ENCODE measurements around the gene GABBR2.

Gene GABBR2

GRCh38 chr9:98369471-98369870 is 339.3 kb downstream of the GABBR2 start:
- Mint-ChIP-seq H3K4me3 (no peak overlapping the region), H3K9me3 (peaks cover 8% of the 10 kb centered on the region), H3K27ac (no peak overlapping the region), H3K36me3 (ENCODE audit: low read depth) (no peaks in the 10 kb centered on the region), H3K27me3 (ENCODE audit: low read depth) (peaks cover 9% of the 10 kb centered on the region), H3K4me1 (peaks cover 14% of the 10 kb centered on the region)
- TF ChIP-seq, protein P1, sequence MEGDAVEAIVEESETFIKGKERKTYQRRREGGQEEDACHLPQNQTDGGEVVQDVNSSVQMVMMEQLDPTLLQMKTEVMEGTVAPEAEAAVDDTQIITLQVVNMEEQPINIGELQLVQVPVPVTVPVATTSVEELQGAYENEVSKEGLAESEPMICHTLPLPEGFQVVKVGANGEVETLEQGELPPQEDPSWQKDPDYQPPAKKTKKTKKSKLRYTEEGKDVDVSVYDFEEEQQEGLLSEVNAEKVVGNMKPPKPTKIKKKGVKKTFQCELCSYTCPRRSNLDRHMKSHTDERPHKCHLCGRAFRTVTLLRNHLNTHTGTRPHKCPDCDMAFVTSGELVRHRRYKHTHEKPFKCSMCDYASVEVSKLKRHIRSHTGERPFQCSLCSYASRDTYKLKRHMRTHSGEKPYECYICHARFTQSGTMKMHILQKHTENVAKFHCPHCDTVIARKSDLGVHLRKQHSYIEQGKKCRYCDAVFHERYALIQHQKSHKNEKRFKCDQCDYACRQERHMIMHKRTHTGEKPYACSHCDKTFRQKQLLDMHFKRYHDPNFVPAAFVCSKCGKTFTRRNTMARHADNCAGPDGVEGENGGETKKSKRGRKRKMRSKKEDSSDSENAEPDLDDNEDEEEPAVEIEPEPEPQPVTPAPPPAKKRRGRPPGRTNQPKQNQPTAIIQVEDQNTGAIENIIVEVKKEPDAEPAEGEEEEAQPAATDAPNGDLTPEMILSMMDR (IDR thresholded peaks at IDR 0.05; ENCODE audit: unreplicated experiment in 3 of 3): no peak

DNA sequence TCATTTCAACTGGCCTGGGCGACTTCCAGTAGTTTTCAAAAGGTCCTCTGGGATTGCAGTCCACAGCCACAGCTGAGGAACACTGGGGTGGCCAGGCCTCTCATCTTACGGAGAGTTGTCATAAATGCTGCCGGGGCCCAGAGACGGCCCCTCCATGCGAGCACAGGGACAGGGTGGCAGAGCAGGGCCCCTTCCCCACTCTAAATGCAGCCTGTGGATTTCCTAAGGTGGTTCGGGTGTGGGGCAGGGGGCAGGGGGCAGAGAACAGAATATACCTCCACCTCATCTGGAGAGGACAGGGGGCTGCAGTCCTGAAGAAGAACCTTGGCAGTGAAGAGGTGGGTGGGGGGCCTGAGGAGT is 339.7 kb downstream of the GABBR2 start:
- Mint-ChIP-seq H3K36me3 (ENCODE audit: low read depth) (no peaks in the 10 kb centered on the region), H3K27me3 (ENCODE audit: low read depth) (peaks cover 9% of the 10 kb centered on the region), H3K9me3 (peaks cover 8% of the 10 kb centered on the region), H3K27ac (no peak overlapping the region), H3K4me1 (peaks cover 14% of the 10 kb centered on the region), H3K4me3 (no peak overlapping the region)
- TF ChIP-seq, protein P1 (IDR thresholded peaks at IDR 0.05; ENCODE audit: unreplicated experiment in 3 of 3): no peak

DNA sequence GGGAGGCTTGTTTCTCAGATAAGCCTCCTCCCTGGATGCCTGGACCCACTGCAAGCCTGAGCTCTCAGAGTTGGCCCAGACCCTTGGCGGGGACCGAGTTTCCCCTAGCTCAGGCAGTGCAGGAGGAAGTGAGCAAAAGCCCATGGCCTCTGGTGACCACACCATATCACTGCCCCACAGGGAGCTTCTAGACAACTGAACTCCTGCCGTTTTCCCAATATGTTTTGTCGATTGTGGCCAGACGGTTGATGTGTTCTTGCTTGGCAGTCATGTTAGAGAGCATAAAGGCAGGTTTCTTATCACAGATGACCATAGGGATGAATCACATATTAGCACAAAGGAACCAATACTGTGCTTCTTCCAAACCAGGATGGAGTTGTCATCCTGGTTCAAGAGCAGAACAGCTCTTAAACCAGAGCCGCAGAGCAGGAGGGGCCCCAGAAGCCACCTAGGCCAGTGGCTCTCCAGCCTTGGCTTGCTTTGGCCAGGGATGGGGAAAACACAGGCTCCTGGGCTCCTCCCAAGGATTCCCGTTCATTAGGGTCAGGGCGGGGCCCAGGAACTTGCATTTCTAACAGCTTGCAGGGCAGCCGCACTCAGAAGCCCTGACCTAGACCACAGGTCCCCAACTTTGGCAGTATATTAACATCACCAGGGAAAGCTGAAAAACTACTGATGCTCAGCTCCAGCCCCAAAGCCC is 340.2 kb downstream of the GABBR2 start:
- peaks cover 8% of the 10 kb centered on the region for H3K9me3 Mint-ChIP-seq
- H3K27ac Mint-ChIP-seq: no peak overlapping the region
- peaks cover 19% of the 10 kb centered on the region for H3K4me1 Mint-ChIP-seq
- no peaks in the 10 kb centered on the region for H3K36me3 Mint-ChIP-seq (ENCODE audit: low read depth)
- TF ChIP-seq, protein P1 (IDR thresholded peaks at IDR 0.05; ENCODE audit: unreplicated experiment in 3 of 3): no peak
- no peak overlapping the region for H3K4me3 Mint-ChIP-seq
- peaks cover 9% of the 10 kb centered on the region for H3K27me3 Mint-ChIP-seq (ENCODE audit: low read depth)

- Mint-ChIP-seq H3K27ac (no peak overlapping the region), H3K27me3 (ENCODE audit: low read depth) (peaks cover 9% of the 10 kb centered on the region), H3K4me1 (peaks cover 22% of the 10 kb centered on the region), H3K9me3 (peaks cover 8% of the 10 kb centered on the region), H3K36me3 (ENCODE audit: low read depth) (no peaks in the 10 kb centered on the region), H3K4me3 (no peak overlapping the region)
- TF ChIP-seq, protein P1 (IDR thresholded peaks at IDR 0.05; ENCODE audit: unreplicated experiment in 3 of 3): no peak
These were observed 340.8 kb downstream of the GABBR2 start for GRCh38 chr9:98367923-98368322.

GRCh38 chr9:98367371-98367900 is 341.3 kb downstream of the GABBR2 start:
- Mint-ChIP-seq H3K4me1 (peaks cover 17% of the 10 kb centered on the region), H3K9me3 (peaks cover 8% of the 10 kb centered on the region), H3K27me3 (ENCODE audit: low read depth) (peaks cover 7% of the 10 kb centered on the region), H3K4me3 (no peak overlapping the region), H3K27ac (peak overlapping the region in 1 of 3 experiments; percentile 4), H3K36me3 (ENCODE audit: low read depth) (no peaks in the 10 kb centered on the region)
- TF ChIP-seq, protein P1 (IDR thresholded peaks at IDR 0.05; ENCODE audit: unreplicated experiment in 3 of 3): no peak

DNA sequence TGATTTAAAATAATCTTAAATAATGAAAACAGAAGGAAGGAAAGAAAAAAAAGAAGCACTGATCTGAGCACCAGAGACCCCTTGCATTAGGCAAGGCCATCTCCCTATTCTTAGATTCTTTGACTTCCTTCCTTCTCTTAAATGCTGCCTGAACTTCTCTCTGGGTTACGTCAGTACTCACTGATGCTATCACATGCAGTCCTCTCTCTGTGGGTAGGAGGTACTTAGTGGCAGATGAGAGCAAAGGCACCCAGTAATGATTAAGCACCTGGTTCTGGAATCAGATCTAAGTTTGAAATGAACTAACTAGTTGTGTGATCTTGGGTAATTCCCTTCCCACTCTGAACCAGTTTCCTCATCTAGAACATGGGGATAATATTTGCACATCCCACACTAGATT is 343.0 kb downstream of the GABBR2 start:
- H3K27ac Mint-ChIP-seq: no peak overlapping the region
- H3K9me3 Mint-ChIP-seq: peaks cover 8% of the 10 kb centered on the region
- H3K4me1 Mint-ChIP-seq: peaks cover 14% of the 10 kb centered on the region
- no peaks in the 10 kb centered on the region for H3K36me3 Mint-ChIP-seq (ENCODE audit: low read depth)
- H3K27me3 Mint-ChIP-seq (ENCODE audit: low read depth): peaks cover 8% of the 10 kb centered on the region
- TF ChIP-seq, protein P1 (IDR thresholded peaks at IDR 0.05; ENCODE audit: unreplicated experiment in 3 of 3): no peak
- H3K4me3 Mint-ChIP-seq: no peak overlapping the region
